ENCODE data around the gene OR10T2. TPM values are rescaled to one million over a fixed set of nuclear protein-coding genes. Genes with fewer than 3 reads are reported as not detected.
"Not testable (repeated sequence)": the region's sequence is repeated elsewhere in the genome, so short reads cannot be mapped to it uniquely, and the experiment has no call there.

Gene OR10T2
- total and polyA plus RNA-seq, 9 donors = not detected

DNA sequence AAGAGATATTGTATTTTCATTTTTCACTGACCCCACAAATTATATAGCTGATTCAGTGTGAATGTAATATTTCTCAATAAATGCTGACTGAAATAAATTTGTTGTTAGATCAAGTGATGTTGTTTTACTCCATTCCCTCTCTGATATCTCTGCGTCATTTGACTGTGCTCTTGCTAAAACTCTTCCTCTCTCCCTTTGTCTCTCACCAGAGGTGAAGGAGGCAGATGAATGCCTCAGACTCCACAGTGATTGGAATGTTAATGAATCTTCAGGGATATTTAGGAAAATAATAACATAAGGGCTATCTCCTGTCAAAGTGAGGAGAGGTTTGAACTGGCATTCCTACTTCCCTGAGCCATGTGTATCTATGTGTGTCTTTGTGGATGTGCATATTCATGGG, 41.8 kb downstream of the OR10T2 start:
- peaks cover 2% of the 10 kb centered on the region for H3K4me1 ChIP-seq (ENCODE audit: control insufficient read depth, insufficient read depth, low read length)
- H3K4me3 ChIP-seq (ENCODE audit: low read length) = no peak overlapping the region
- H3K36me3 ChIP-seq (ENCODE audit: control insufficient read depth, insufficient read depth, low read length) = no peaks in the 10 kb centered on the region
- peaks cover 4% of the 10 kb centered on the region for H3K9me3 ChIP-seq (replicated peaks; ENCODE audit: control insufficient read depth, low read depth, low read length)
- WGBS (ENCODE audit: insufficient coverage) = no CpG with 5 or more reads among the region's 1 CpG
- H3K27ac ChIP-seq (ENCODE audit: low read length) = no peak overlapping the region
- DNase-seq = no peak
- no peaks in the 10 kb centered on the region for H3K27me3 ChIP-seq (ENCODE audit: control insufficient read depth, insufficient read depth, low read length)

DNA sequence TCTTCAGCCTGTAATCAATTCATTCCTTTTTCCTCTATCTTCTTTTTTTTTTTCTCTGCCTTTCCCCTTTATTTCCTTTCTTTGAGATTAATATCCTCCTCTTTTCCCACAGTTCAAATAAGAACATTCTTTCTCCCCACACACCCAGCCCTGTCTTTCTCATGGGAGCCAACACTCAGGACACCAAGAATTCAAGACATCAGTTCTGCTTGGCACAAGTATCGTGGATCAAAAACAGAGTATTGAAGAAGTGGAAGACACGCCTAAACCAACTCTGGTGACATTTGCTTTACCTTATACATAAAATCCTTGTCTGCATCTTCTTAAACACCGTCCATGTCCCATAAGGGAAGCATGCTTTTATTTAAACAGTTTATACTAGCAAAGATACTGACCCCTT, 42.6 kb downstream of the OR10T2 start:
- peaks cover 4% of the 10 kb centered on the region for H3K9me3 ChIP-seq (replicated peaks; ENCODE audit: control insufficient read depth, low read depth, low read length)
- H3K27me3 ChIP-seq (ENCODE audit: control insufficient read depth, insufficient read depth, low read length) = no peaks in the 10 kb centered on the region
- H3K4me1 ChIP-seq (ENCODE audit: control insufficient read depth, insufficient read depth, low read length) = peaks cover 2% of the 10 kb centered on the region
- no peak for DNase-seq
- no peak overlapping the region for H3K27ac ChIP-seq (ENCODE audit: low read length)
- no peaks in the 10 kb centered on the region for H3K36me3 ChIP-seq (ENCODE audit: control insufficient read depth, insufficient read depth, low read length)
- no CpG with 5 or more reads among the region's 3 CpGs for WGBS (ENCODE audit: insufficient coverage)
- no peak overlapping the region for H3K4me3 ChIP-seq (ENCODE audit: low read length)

DNA sequence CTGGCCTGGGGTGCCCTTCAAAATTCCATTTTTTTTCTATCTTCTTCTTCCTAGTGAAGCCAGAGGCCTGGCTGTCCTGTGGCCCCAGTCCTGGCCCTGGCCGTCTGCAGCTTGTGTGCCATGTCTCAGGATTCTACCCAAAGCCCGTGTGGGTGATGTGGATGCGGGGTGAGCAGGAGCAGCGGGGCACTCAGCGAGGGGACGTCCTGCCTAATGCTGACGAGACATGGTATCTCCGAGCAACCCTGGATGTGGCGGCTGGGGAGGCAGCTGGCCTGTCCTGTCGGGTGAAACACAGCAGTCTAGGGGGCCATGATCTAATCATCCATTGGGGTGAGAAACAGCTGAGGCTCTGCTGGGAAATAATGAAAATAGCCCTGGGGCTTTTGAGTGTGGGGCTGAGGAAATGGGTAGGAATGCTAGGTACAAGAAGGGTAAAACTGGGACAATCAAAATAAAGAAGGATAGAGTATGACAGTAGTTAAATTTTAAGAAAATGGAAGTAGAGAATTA, 43.4 kb downstream of the OR10T2 start:
- no peak overlapping the region for H3K27ac ChIP-seq (ENCODE audit: low read length)
- peaks cover 2% of the 10 kb centered on the region for H3K4me1 ChIP-seq (ENCODE audit: control insufficient read depth, insufficient read depth, low read length)
- H3K9me3 ChIP-seq (replicated peaks; ENCODE audit: control insufficient read depth, low read depth, low read length) = peaks cover 4% of the 10 kb centered on the region
- no peaks in the 10 kb centered on the region for H3K27me3 ChIP-seq (ENCODE audit: control insufficient read depth, insufficient read depth, low read length)
- no peak for DNase-seq
- WGBS (ENCODE audit: insufficient coverage) = 87% methylated on average over 10 of the region's 10 CpGs
- H3K4me3 ChIP-seq (ENCODE audit: low read length) = no peak overlapping the region
- no peaks in the 10 kb centered on the region for H3K36me3 ChIP-seq (ENCODE audit: control insufficient read depth, insufficient read depth, low read length)

GRCh38 chr1:158354255-158354654, 45.0 kb downstream of the OR10T2 start:
- 67% methylated on average over 2 of the region's 2 CpGs for WGBS (ENCODE audit: insufficient coverage)

DNA sequence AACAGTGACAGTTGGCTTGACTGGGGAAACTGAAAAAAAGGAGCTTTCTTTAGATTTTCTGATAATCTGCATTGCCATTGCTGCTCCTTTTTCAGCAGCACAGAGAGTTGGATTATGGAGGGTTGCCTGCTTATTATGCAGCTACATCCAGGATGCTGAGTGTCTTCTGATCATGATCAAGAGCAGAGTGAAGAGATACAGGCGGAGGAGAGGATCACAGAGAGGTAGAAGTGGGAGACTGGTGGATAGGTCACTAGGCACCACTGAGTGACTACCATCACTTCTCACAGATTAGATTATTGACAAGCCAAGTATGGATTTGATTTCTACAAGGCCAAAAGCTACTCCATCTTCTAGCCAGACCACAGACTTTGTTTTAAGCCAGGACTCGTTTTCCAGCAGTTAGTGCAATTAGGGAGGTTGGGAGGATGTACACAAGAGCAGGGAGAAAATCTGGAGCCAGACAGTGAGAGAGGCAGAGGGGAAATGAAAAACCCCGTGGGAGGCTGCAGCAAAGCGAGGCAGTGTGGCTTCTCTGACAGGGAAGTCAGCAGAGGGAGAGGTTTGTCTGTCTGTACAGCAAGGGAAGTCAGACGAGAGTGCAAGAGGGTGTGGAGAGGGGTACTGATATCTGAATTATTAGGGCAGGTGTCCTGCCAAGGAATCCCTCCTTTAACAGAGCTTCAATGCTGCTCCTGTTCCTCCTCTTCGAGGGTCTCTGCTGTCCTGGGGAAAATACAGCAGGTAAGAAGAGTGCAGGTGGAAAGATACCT, 45.8 kb downstream of the OR10T2 start, which contains the start of gene CD1E:
Gene CD1E (plus strand): TSS at position 592 of the 773 bp plus-strand sequence. CDS start 95 bp downstream, at position 687.
- 11% methylated on average over 3 of the region's 6 CpGs for WGBS (ENCODE audit: insufficient coverage)
- peak; percentile 16 for DNase-seq
- no peaks in the 10 kb centered on the region for H3K36me3 ChIP-seq (ENCODE audit: control insufficient read depth, insufficient read depth, low read length)
- no peaks in the 10 kb centered on the region for H3K27me3 ChIP-seq (ENCODE audit: control insufficient read depth, insufficient read depth, low read length)
- H3K9me3 ChIP-seq (replicated peaks; ENCODE audit: control insufficient read depth, low read depth, low read length) = peaks cover 2% of the 10 kb centered on the region
- no peak within 1 kb of the TSS for H3K4me3 ChIP-seq (ENCODE audit: low read length)
- H3K27ac ChIP-seq (ENCODE audit: low read length) = no peak within 1 kb of the TSS
- peaks cover 2% of the 10 kb centered on the region for H3K4me1 ChIP-seq (ENCODE audit: control insufficient read depth, insufficient read depth, low read length)

More at GRCh38 chr1:158354255-158354654, 45.0 kb downstream of the OR10T2 start:
- Histone ChIP-seq H3K27me3 (ENCODE audit: control insufficient read depth, insufficient read depth, low read length) (no peaks in the 10 kb centered on the region), H3K4me1 (ENCODE audit: control insufficient read depth, insufficient read depth, low read length) (peaks cover 2% of the 10 kb centered on the region), H3K27ac (ENCODE audit: low read length) (no peak overlapping the region), H3K9me3 (replicated peaks; ENCODE audit: control insufficient read depth, low read depth, low read length) (peaks cover 2% of the 10 kb centered on the region), H3K36me3 (ENCODE audit: control insufficient read depth, insufficient read depth, low read length) (no peaks in the 10 kb centered on the region), H3K4me3 (ENCODE audit: low read length) (no peak overlapping the region)
- DNase-seq = peak; percentile 25

DNA sequence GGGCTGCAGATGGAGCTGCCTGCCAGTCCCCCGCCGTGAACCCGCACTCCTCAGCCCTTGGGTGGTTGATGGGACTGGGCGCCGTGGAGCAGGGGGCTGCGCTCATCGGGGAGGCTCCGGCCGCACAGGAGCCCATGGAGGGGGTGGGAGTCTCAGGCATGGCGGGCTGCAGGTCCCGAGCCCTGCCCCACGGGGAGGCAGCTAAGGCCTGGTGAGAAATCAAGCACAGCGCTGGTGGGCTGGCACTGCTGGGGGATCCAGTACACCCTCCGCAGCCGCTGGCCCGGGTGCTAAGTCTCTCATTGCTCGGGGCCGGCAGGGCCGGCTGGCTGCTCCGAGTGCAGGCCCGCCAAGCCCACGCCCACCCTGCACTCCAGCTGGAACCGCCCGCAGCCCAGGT, 50.3 kb downstream of the OR10T2 start:
- not testable (repeated sequence) for H3K9me3 ChIP-seq (replicated peaks; ENCODE audit: control insufficient read depth, low read depth, low read length); DNase-seq; H3K27me3 ChIP-seq (ENCODE audit: control insufficient read depth, insufficient read depth, low read length); H3K27ac ChIP-seq (ENCODE audit: low read length); H3K4me1 ChIP-seq (ENCODE audit: control insufficient read depth, insufficient read depth, low read length); H3K4me3 ChIP-seq (ENCODE audit: low read length); H3K36me3 ChIP-seq (ENCODE audit: control insufficient read depth, insufficient read depth, low read length)
- 94% methylated on average over 18 of the region's 24 CpGs for WGBS (ENCODE audit: insufficient coverage)

Other genes with a start within 250 kb of the OR10T2 start
- 1.6 TPM for gene CD1D, start 218.6 kb downstream of the OR10T2 start, total RNA-seq
- gene CD1D, start 218.6 kb downstream of the OR10T2 start, polyA plus RNA-seq (ENCODE audit: insufficient read depth in 1 of 8, insufficient read length in 8 of 8, low replicate concordance in 1 of 8) = 1 to 10 TPM in 6 of 8 donors, under 1 TPM in 2; 0.83 to 1.9 (median 1.5) TPM
- 0.04 TPM for gene CD1A, start 145.0 kb downstream of the OR10T2 start, total RNA-seq
- gene CD1A, start 145.0 kb downstream of the OR10T2 start, polyA plus RNA-seq (ENCODE audit: insufficient read depth in 1 of 8, insufficient read length in 8 of 8, low replicate concordance in 1 of 8) = under 1 TPM in 3 of 8 donors, not detected in 5; 0.07 to 0.28 (median 0.25) TPM
- gene CD1C, start 109.5 kb downstream of the OR10T2 start, total RNA-seq = 1.1 TPM
- gene CD1C, start 109.5 kb downstream of the OR10T2 start, polyA plus RNA-seq (ENCODE audit: insufficient read depth in 1 of 8, insufficient read length in 8 of 8, low replicate concordance in 1 of 8) = 1 to 10 TPM in 3 of 8 donors, under 1 TPM in 5; 0.47 to 1.6 (median 0.95) TPM
- 0.09 TPM for gene CD1B, start 67.9 kb downstream of the OR10T2 start, total RNA-seq
- gene CD1B, start 67.9 kb downstream of the OR10T2 start, polyA plus RNA-seq (ENCODE audit: insufficient read depth in 1 of 8, insufficient read length in 8 of 8, low replicate concordance in 1 of 8) = not detected
- 0.18 TPM for gene CD1E, start 45.6 kb downstream of the OR10T2 start, total RNA-seq
- gene CD1E, start 45.6 kb downstream of the OR10T2 start, polyA plus RNA-seq (ENCODE audit: insufficient read depth in 1 of 8, insufficient read length in 8 of 8, low replicate concordance in 1 of 8) = under 1 TPM in 5 of 8 donors, not detected in 3; 0.10 to 0.24 (median 0.16) TPM
- not detected for gene OR10K2, start 26.8 kb upstream of the OR10T2 start, total RNA-seq
- under 1 TPM in 1 of 8 donors, not detected in 7; 0.31 TPM for gene OR10K2, start 26.8 kb upstream of the OR10T2 start, polyA plus RNA-seq (ENCODE audit: insufficient read depth in 1 of 8, insufficient read length in 8 of 8, low replicate concordance in 1 of 8)
- gene OR10K1, start 62.4 kb upstream of the OR10T2 start, total RNA-seq = not detected
- under 1 TPM in 3 of 8 donors, not detected in 5; 0.03 to 0.10 (median 0.04) TPM for gene OR10K1, start 62.4 kb upstream of the OR10T2 start, polyA plus RNA-seq (ENCODE audit: insufficient read depth in 1 of 8, insufficient read length in 8 of 8, low replicate concordance in 1 of 8)
- not detected for gene OR10R2, start 72.8 kb upstream of the OR10T2 start, total RNA-seq
- gene OR10R2, start 72.8 kb upstream of the OR10T2 start, polyA plus RNA-seq (ENCODE audit: insufficient read depth in 1 of 8, insufficient read length in 8 of 8, low replicate concordance in 1 of 8) = under 1 TPM in 1 of 8 donors, not detected in 7; 0.70 TPM
- not detected for gene OR6Y1, start 154.9 kb upstream of the OR10T2 start, total RNA-seq
- not detected for gene OR6Y1, start 154.9 kb upstream of the OR10T2 start, polyA plus RNA-seq (ENCODE audit: insufficient read depth in 1 of 8, insufficient read length in 8 of 8, low replicate concordance in 1 of 8)
- gene OR6P1, start 171.1 kb upstream of the OR10T2 start, total RNA-seq = not detected
- gene OR6P1, start 171.1 kb upstream of the OR10T2 start, polyA plus RNA-seq (ENCODE audit: insufficient read depth in 1 of 8, insufficient read length in 8 of 8, low replicate concordance in 1 of 8) = not detected
- not detected for gene OR10X1, start 180.4 kb upstream of the OR10T2 start, total RNA-seq
- not detected for gene OR10X1, start 180.4 kb upstream of the OR10T2 start, polyA plus RNA-seq (ENCODE audit: insufficient read depth in 1 of 8, insufficient read length in 8 of 8, low replicate concordance in 1 of 8)
- not detected for gene OR10Z1, start 205.8 kb upstream of the OR10T2 start, total RNA-seq
- gene OR10Z1, start 205.8 kb upstream of the OR10T2 start, polyA plus RNA-seq (ENCODE audit: insufficient read depth in 1 of 8, insufficient read length in 8 of 8, low replicate concordance in 1 of 8) = under 1 TPM in 5 of 8 donors, not detected in 3; 0.04 to 0.14 (median 0.09) TPM